GM21447 (cell line): ENCODE results near the gene BEND2.
"Not testable (repeated sequence)": the region's sequence is repeated elsewhere in the genome, so short reads cannot be mapped to it uniquely, and the experiment has no call there.

Experiments
- ATAC-seq: cut with Tn5 transposase; IDR thresholded peaks from one replicate; pipeline ENCODE4 v1.9.1; 2021; ENCODE audit not compliant: unreplicated experiment

BEND2 gene

GRCh38 chrX:18220786-18221185 lies at the start of gene BEND2:
BEND2 (minus strand) TSS chrX:18220886; CDS start chrX:18220750, 136 bp downstream.
- ATAC-seq = no peak

- ATAC-seq = no peak
These were observed 34.4 kb upstream of the BEND2 start for GRCh38 chrX:18255059-18255458.

- ATAC-seq = no peak
These were observed 32.1 kb upstream of the BEND2 start for GRCh38 chrX:18252644-18253359.

GRCh38 chrX:18229646-18230045 lies 9.0 kb upstream of the BEND2 start:
- ATAC-seq = not testable (repeated sequence)

- no peak for ATAC-seq
These were observed 7.4 kb upstream of the BEND2 start for GRCh38 chrX:18228069-18228468.

- no peak for ATAC-seq
These were observed 6.8 kb upstream of the BEND2 start for GRCh38 chrX:18227458-18227857.

GRCh38 chrX:18210470-18210869 lies 10.2 kb downstream of the BEND2 start:
- no peak for ATAC-seq

- no peak for ATAC-seq
These were observed 14.0 kb downstream of the BEND2 start for GRCh38 chrX:18206657-18207056.

GRCh38 chrX:18203631-18204030 lies 17.1 kb downstream of the BEND2 start:
- no peak for ATAC-seq

- ATAC-seq = no peak
These were observed 26.0 kb downstream of the BEND2 start for GRCh38 chrX:18194688-18195087.

- ATAC-seq = no peak
These were observed 41.2 kb downstream of the BEND2 start for GRCh38 chrX:18179446-18179845.

GRCh38 chrX:18174971-18175370 lies 45.7 kb downstream of the BEND2 start:
- ATAC-seq = no peak

GRCh38 chrX:18174209-18174608 lies 46.5 kb downstream of the BEND2 start:
- no peak for ATAC-seq

- ATAC-seq = no peak
These were observed 47.0 kb downstream of the BEND2 start for GRCh38 chrX:18173494-18174180.

GRCh38 chrX:18172970-18173369 lies 47.7 kb downstream of the BEND2 start:
- ATAC-seq = no peak

- ATAC-seq = no peak
These were observed 49.8 kb downstream of the BEND2 start for GRCh38 chrX:18170910-18171309.

- no peak for ATAC-seq
These were observed 54.6 kb downstream of the BEND2 start for GRCh38 chrX:18166068-18166467.

- no peak for ATAC-seq
These were observed 60.3 kb downstream of the BEND2 start for GRCh38 chrX:18160369-18160768.

- no peak for ATAC-seq
These were observed 61.7 kb downstream of the BEND2 start for GRCh38 chrX:18158963-18159362.

- no peak for ATAC-seq
These were observed 69.0 kb downstream of the BEND2 start for GRCh38 chrX:18151649-18152048.

GRCh38 chrX:18151157-18151556 lies 69.5 kb downstream of the BEND2 start:
- no peak for ATAC-seq

- ATAC-seq = no peak
These were observed 71.2 kb downstream of the BEND2 start for GRCh38 chrX:18149454-18149853.

GRCh38 chrX:18146954-18147353 lies 73.7 kb downstream of the BEND2 start:
- ATAC-seq = no peak
